SK-N-MC (cell line): ENCODE measurements around the gene ADGRL3.

Experiments
- EZH2 ChIP-seq: fragments of 200-600 bp; sonication (generic); IDR thresholded peaks from one replicate; pipeline ENCODE4 v1.6.1; 2017; ENCODE audit warnings: antibody characterized with exemption
- POLR2AphosphoS5 ChIP-seq: IDR thresholded peaks from 2 replicates; pipeline ENCODE4 v1.6.1; 2012; ENCODE audit warnings: mild to moderate bottlenecking, low read depth, low read length, borderline replicate concordance

DNA sequence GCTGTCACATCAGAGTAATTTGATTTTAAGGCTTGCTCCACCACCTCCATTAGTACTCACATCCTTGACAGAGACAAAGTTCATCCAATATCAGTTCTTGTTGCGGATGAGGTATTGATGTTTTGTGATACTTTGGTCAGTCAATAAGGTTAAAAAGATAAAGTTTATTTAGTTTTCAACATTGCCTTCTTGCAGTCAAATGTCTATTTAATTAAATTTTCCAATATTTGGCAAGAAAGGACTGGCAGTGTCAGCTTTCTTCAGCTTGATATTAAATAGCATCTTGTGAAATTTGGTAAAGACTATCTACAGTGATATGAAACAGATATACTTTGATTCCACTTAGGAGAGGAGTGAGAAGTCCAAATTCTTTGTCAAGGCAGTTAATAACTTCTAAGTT, 493.4 kb downstream of the ADGRL3 start:
- TF ChIP-seq EZH2 (no peak), POLR2AphosphoS5 (no peak)
